ENCODE data around the gene USO1.

USO1 gene

GRCh38 chr4:75834095-75834771 is 109.9 kb downstream of the USO1 start:
- H3K23ac ChIP-seq (ENCODE audit: low read length), result no peak overlapping the region
- no peak overlapping the region for H3K4me3 ChIP-seq (ENCODE audit: low read length)
- no peaks in the 10 kb centered on the region for H3K36me3 ChIP-seq (ENCODE audit: control insufficient read depth, insufficient read depth, low read length)
- H2BK5ac ChIP-seq (ENCODE audit: low read length), result no peak overlapping the region
- no peaks in the 10 kb centered on the region for H3K79me1 ChIP-seq (ENCODE audit: low read length)
- H4K8ac ChIP-seq (ENCODE audit: low read depth, low read length), result no peak overlapping the region
- no peak overlapping the region for H2BK120ac ChIP-seq (ENCODE audit: low read depth, low read length)
- no peak overlapping the region for H3K27ac ChIP-seq (ENCODE audit: low read depth, low read length)
- H3K4me2 ChIP-seq (ENCODE audit: low read length), result no peak overlapping the region
- no peak overlapping the region for H3K4ac ChIP-seq (ENCODE audit: low read depth, low read length)
- H3K79me2 ChIP-seq (ENCODE audit: control insufficient read depth, insufficient read depth, low read length), result no peaks in the 10 kb centered on the region
- H3K18ac ChIP-seq (ENCODE audit: low read length), result no peak overlapping the region
- no CpG with 5 or more reads among the region's 1 CpG for WGBS (ENCODE audit: extremely low coverage, insufficient coverage, low lambda C conversion rate)
- no peak overlapping the region for H4K5ac ChIP-seq (ENCODE audit: low read length)
- DNase-seq, result no peak
- H3K9ac ChIP-seq (ENCODE audit: low read length), result no peak overlapping the region
- no peak overlapping the region for H2BK15ac ChIP-seq (replicated peaks; ENCODE audit: low read depth)
- H2AK5ac ChIP-seq (ENCODE audit: low read length), result no peak overlapping the region
- no peaks in the 10 kb centered on the region for H3K4me1 ChIP-seq (ENCODE audit: control insufficient read depth, low read depth, low read length)
- no peaks in the 10 kb centered on the region for H3K27me3 ChIP-seq (ENCODE audit: insufficient read depth, low read length, poor library complexity)
- H3K56ac ChIP-seq (ENCODE audit: low read length), result no peak overlapping the region

- Histone ChIP-seq H3K4ac (ENCODE audit: low read depth, low read length) (no peak overlapping the region), H4K5ac (ENCODE audit: low read length) (no peak overlapping the region), H3K23ac (ENCODE audit: low read length) (no peak overlapping the region), H3K18ac (ENCODE audit: low read length) (no peak overlapping the region), H3K9ac (ENCODE audit: low read length) (no peak overlapping the region), H3K4me3 (ENCODE audit: low read length) (no peak overlapping the region), H4K8ac (ENCODE audit: low read depth, low read length) (no peak overlapping the region), H2BK15ac (replicated peaks; ENCODE audit: low read depth) (no peak overlapping the region), H2AK5ac (ENCODE audit: low read length) (no peak overlapping the region), H3K27ac (ENCODE audit: low read depth, low read length) (no peak overlapping the region), H3K79me1 (ENCODE audit: low read length) (no peaks in the 10 kb centered on the region), H2BK5ac (ENCODE audit: low read length) (no peak overlapping the region), H3K79me2 (ENCODE audit: control insufficient read depth, insufficient read depth, low read length) (no peaks in the 10 kb centered on the region), H3K56ac (ENCODE audit: low read length) (no peak overlapping the region), H3K4me1 (ENCODE audit: control insufficient read depth, low read depth, low read length) (no peaks in the 10 kb centered on the region), H3K36me3 (ENCODE audit: control insufficient read depth, insufficient read depth, low read length) (no peaks in the 10 kb centered on the region), H2BK120ac (ENCODE audit: low read depth, low read length) (no peak overlapping the region), H3K27me3 (ENCODE audit: insufficient read depth, low read length, poor library complexity) (no peaks in the 10 kb centered on the region), H3K4me2 (ENCODE audit: low read length) (no peak overlapping the region)
- WGBS (ENCODE audit: extremely low coverage, insufficient coverage, low lambda C conversion rate), result no CpG with 5 or more reads among the region's 2 CpGs
- no peak for DNase-seq
These were observed 110.4 kb downstream of the USO1 start for GRCh38 chr4:75834772-75835154.

- Histone ChIP-seq H4K5ac (ENCODE audit: low read length) (no peak overlapping the region), H3K56ac (ENCODE audit: low read length) (no peak overlapping the region), H3K23ac (ENCODE audit: low read length) (no peak overlapping the region), H2BK120ac (ENCODE audit: low read depth, low read length) (no peak overlapping the region), H3K4me2 (ENCODE audit: low read length) (no peak overlapping the region), H3K27ac (ENCODE audit: low read depth, low read length) (no peak overlapping the region), H2BK15ac (replicated peaks; ENCODE audit: low read depth) (no peak overlapping the region), H3K36me3 (ENCODE audit: control insufficient read depth, insufficient read depth, low read length) (no peaks in the 10 kb centered on the region), H3K79me1 (ENCODE audit: low read length) (no peaks in the 10 kb centered on the region), H3K27me3 (ENCODE audit: insufficient read depth, low read length, poor library complexity) (no peaks in the 10 kb centered on the region), H3K4me3 (ENCODE audit: low read length) (no peak overlapping the region), H2AK5ac (ENCODE audit: low read length) (no peak overlapping the region), H3K18ac (ENCODE audit: low read length) (no peak overlapping the region), H3K4ac (ENCODE audit: low read depth, low read length) (no peak overlapping the region), H3K4me1 (ENCODE audit: control insufficient read depth, low read depth, low read length) (no peaks in the 10 kb centered on the region), H3K9ac (ENCODE audit: low read length) (no peak overlapping the region), H2BK5ac (ENCODE audit: low read length) (no peak overlapping the region), H3K79me2 (ENCODE audit: control insufficient read depth, insufficient read depth, low read length) (no peaks in the 10 kb centered on the region), H4K8ac (ENCODE audit: low read depth, low read length) (no peak overlapping the region)
- WGBS (ENCODE audit: extremely low coverage, insufficient coverage, low lambda C conversion rate), result no CpG with 5 or more reads among the region's 8 CpGs
- DNase-seq, result peak; percentile 57
These were observed 117.5 kb downstream of the USO1 start for GRCh38 chr4:75841641-75842520.

- Histone ChIP-seq H3K27me3 (ENCODE audit: insufficient read depth, low read length, poor library complexity) (no peaks in the 10 kb centered on the region), H3K4me2 (ENCODE audit: low read length) (no peak overlapping the region), H3K23ac (ENCODE audit: low read length) (no peak overlapping the region), H2BK15ac (replicated peaks; ENCODE audit: low read depth) (no peak overlapping the region), H3K4me1 (ENCODE audit: control insufficient read depth, low read depth, low read length) (no peaks in the 10 kb centered on the region), H3K36me3 (ENCODE audit: control insufficient read depth, insufficient read depth, low read length) (no peaks in the 10 kb centered on the region), H3K18ac (ENCODE audit: low read length) (no peak overlapping the region), H3K27ac (ENCODE audit: low read depth, low read length) (no peak overlapping the region), H3K56ac (ENCODE audit: low read length) (no peak overlapping the region), H3K4me3 (ENCODE audit: low read length) (no peak overlapping the region), H4K8ac (ENCODE audit: low read depth, low read length) (no peak overlapping the region), H3K79me2 (ENCODE audit: control insufficient read depth, insufficient read depth, low read length) (no peaks in the 10 kb centered on the region), H4K5ac (ENCODE audit: low read length) (no peak overlapping the region), H3K9ac (ENCODE audit: low read length) (no peak overlapping the region), H3K79me1 (ENCODE audit: low read length) (no peaks in the 10 kb centered on the region), H2AK5ac (ENCODE audit: low read length) (no peak overlapping the region), H3K4ac (ENCODE audit: low read depth, low read length) (no peak overlapping the region), H2BK120ac (ENCODE audit: low read depth, low read length) (no peak overlapping the region), H2BK5ac (ENCODE audit: low read length) (no peak overlapping the region)
- WGBS (ENCODE audit: extremely low coverage, insufficient coverage, low lambda C conversion rate), result no CpG with 5 or more reads among the region's 4 CpGs
- DNase-seq, result no peak
These were observed 119.2 kb downstream of the USO1 start for GRCh38 chr4:75843596-75843995.

GRCh38 chr4:75844151-75844662 is 119.8 kb downstream of the USO1 start:
- Histone ChIP-seq H3K9ac (ENCODE audit: low read length) (no peak overlapping the region), H2AK5ac (ENCODE audit: low read length) (no peak overlapping the region), H2BK5ac (ENCODE audit: low read length) (no peak overlapping the region), H3K27me3 (ENCODE audit: insufficient read depth, low read length, poor library complexity) (no peaks in the 10 kb centered on the region), H3K23ac (ENCODE audit: low read length) (no peak overlapping the region), H3K18ac (ENCODE audit: low read length) (no peak overlapping the region), H3K4ac (ENCODE audit: low read depth, low read length) (no peak overlapping the region), H3K79me1 (ENCODE audit: low read length) (no peaks in the 10 kb centered on the region), H3K79me2 (ENCODE audit: control insufficient read depth, insufficient read depth, low read length) (no peaks in the 10 kb centered on the region), H3K4me1 (ENCODE audit: control insufficient read depth, low read depth, low read length) (no peaks in the 10 kb centered on the region), H3K27ac (ENCODE audit: low read depth, low read length) (no peak overlapping the region), H4K8ac (ENCODE audit: low read depth, low read length) (no peak overlapping the region), H2BK15ac (replicated peaks; ENCODE audit: low read depth) (no peak overlapping the region), H3K36me3 (ENCODE audit: control insufficient read depth, insufficient read depth, low read length) (no peaks in the 10 kb centered on the region), H4K5ac (ENCODE audit: low read length) (no peak overlapping the region), H3K4me3 (ENCODE audit: low read length) (no peak overlapping the region), H3K4me2 (ENCODE audit: low read length) (no peak overlapping the region), H2BK120ac (ENCODE audit: low read depth, low read length) (no peak overlapping the region), H3K56ac (ENCODE audit: low read length) (no peak overlapping the region)
- DNase-seq, result no peak
- no CpG with 5 or more reads among the region's 3 CpGs for WGBS (ENCODE audit: extremely low coverage, insufficient coverage, low lambda C conversion rate)
